ENCODE results near the gene LRRC23. TPM values are rescaled to one million over a fixed set of nuclear protein-coding genes. Genes with fewer than 3 reads are reported as not detected.

LRRC23 gene
- polyA plus RNA-seq, 3 donors, result 4.9 to 6.8 (median 5.1) TPM

- Histone ChIP-seq H3K4me1 (ENCODE audit: control insufficient read depth in 1 of 2, insufficient read depth in 2 of 2, low read length in 2 of 2) (peaks cover 37 to 42% of the 10 kb centered on the region in 2 donors), H3K36me3 (replicated peaks in 1 of 2; ENCODE audit: control insufficient read depth in 1 of 2, insufficient read depth in 2 of 2, low read length in 2 of 2) (no peaks in the 10 kb centered on the region), H3K4me2 (replicated peaks; ENCODE audit: extremely low read depth, low read length, poor library complexity, severe bottlenecking) (no peak overlapping the region), H2AFZ (ENCODE audit: insufficient read depth, low read depth, low read length, poor library complexity, severe bottlenecking) (peak overlapping the region; percentile 41), H3K27ac (ENCODE audit: low read depth in 1 of 2, low read length in 2 of 2) (peak overlapping the region in 1 of 2 donors; percentile 61), H3K4me3 (replicated peaks in 1 of 3; ENCODE audit: low read depth in 2 of 3, low read length in 3 of 3) (no peak overlapping the region), H3K9ac (ENCODE audit: insufficient read depth, low read length, poor library complexity, severe bottlenecking) (no peak overlapping the region), H3K79me2 (ENCODE audit: insufficient read depth, low read length) (no peaks in the 10 kb centered on the region), H3K9me3 (replicated peaks in 1 of 2; ENCODE audit: control insufficient read depth in 1 of 2, insufficient read depth in 1 of 2, low read length in 2 of 2) (no peaks in the 10 kb centered on the region), H3K27me3 (ENCODE audit: control insufficient read depth in 2 of 2, insufficient read depth in 2 of 2, low read length in 2 of 2) (no peaks in the 10 kb centered on the region), H4K20me1 (ENCODE audit: insufficient read depth, low read length) (no peaks in the 10 kb centered on the region)
- Mint-ChIP-seq H3K27ac (peak overlapping the region; percentile 41 to 84 (median 72)), H3K36me3 (peaks cover 1 to 3% of the 10 kb centered on the region in 2 donors), H3K4me1 (peaks cover 32% of the 10 kb centered on the region), H3K4me3 (no peak overlapping the region), H3K9me3 (peaks cover 0 to 2% (median 0%) of the 10 kb centered on the region in 7 donors), H3K27me3 (ENCODE audit: low read depth in 3 of 3) (peaks cover 2 to 3% (median 2%) of the 10 kb centered on the region in 3 donors)
- intact Hi-C loops (cut with micrococcal nuclease), result no loop called here
- no CpG with 5 or more reads among the region's 3 CpGs for WGBS (ENCODE audit: insufficient coverage)
- TF ChIP-seq CTCF (IDR thresholded peaks at IDR 0.05), result no peak
- peak in 2 of 3 donors; percentile 44 to 47 for DNase-seq
These were observed 10.3 kb upstream of the LRRC23 start for GRCh38 chr12:6894321-6894720.

GRCh38 chr12:6896846-6897435 is 7.7 kb upstream of the LRRC23 start:
- no peak overlapping the region for H3K4me2 ChIP-seq (replicated peaks; ENCODE audit: extremely low read depth, low read length, poor library complexity, severe bottlenecking)
- no peaks in the 10 kb centered on the region for H3K36me3 ChIP-seq (replicated peaks in 1 of 2; ENCODE audit: control insufficient read depth in 1 of 2, insufficient read depth in 2 of 2, low read length in 2 of 2)
- Mint-ChIP-seq H3K4me3 (no peak overlapping the region), H3K27me3 (ENCODE audit: low read depth in 3 of 3) (peaks cover 2 to 3% (median 2%) of the 10 kb centered on the region in 3 donors), H3K9me3 (peaks cover 0 to 2% (median 0%) of the 10 kb centered on the region in 7 donors), H3K27ac (no peak overlapping the region), H3K36me3 (peaks cover 1 to 3% of the 10 kb centered on the region in 2 donors), H3K4me1 (peaks cover 23% of the 10 kb centered on the region)
- no peaks in the 10 kb centered on the region for H4K20me1 ChIP-seq (ENCODE audit: insufficient read depth, low read length)
- peaks cover 26 to 33% of the 10 kb centered on the region in 2 donors for H3K4me1 ChIP-seq (ENCODE audit: control insufficient read depth in 1 of 2, insufficient read depth in 2 of 2, low read length in 2 of 2)
- no peak for DNase-seq
- no peak overlapping the region for H3K4me3 ChIP-seq (replicated peaks in 1 of 3; ENCODE audit: low read depth in 2 of 3, low read length in 3 of 3)
- H2AFZ ChIP-seq (ENCODE audit: insufficient read depth, low read depth, low read length, poor library complexity, severe bottlenecking), result no peak overlapping the region
- H3K79me2 ChIP-seq (ENCODE audit: insufficient read depth, low read length), result no peaks in the 10 kb centered on the region
- H3K27me3 ChIP-seq (ENCODE audit: control insufficient read depth in 2 of 2, insufficient read depth in 2 of 2, low read length in 2 of 2), result no peaks in the 10 kb centered on the region
- intact Hi-C loops (cut with micrococcal nuclease), result no loop called here
- no peak for TF ChIP-seq CTCF (IDR thresholded peaks at IDR 0.05)
- 86% methylated on average over 4 of the region's 6 CpGs for WGBS (ENCODE audit: insufficient coverage)
- H3K27ac ChIP-seq (ENCODE audit: low read depth in 1 of 2, low read length in 2 of 2), result no peak overlapping the region
- H3K9me3 ChIP-seq (replicated peaks in 1 of 2; ENCODE audit: control insufficient read depth in 1 of 2, insufficient read depth in 1 of 2, low read length in 2 of 2), result no peaks in the 10 kb centered on the region
- no peak overlapping the region for H3K9ac ChIP-seq (ENCODE audit: insufficient read depth, low read length, poor library complexity, severe bottlenecking)

All from CD14-positive monocyte (primary cell).